ENCODE data around the gene REXO1.
A peak's percentile ranks its signal among the peaks of the same experiment; 100 is the strongest.

The REXO1 gene

DNA sequence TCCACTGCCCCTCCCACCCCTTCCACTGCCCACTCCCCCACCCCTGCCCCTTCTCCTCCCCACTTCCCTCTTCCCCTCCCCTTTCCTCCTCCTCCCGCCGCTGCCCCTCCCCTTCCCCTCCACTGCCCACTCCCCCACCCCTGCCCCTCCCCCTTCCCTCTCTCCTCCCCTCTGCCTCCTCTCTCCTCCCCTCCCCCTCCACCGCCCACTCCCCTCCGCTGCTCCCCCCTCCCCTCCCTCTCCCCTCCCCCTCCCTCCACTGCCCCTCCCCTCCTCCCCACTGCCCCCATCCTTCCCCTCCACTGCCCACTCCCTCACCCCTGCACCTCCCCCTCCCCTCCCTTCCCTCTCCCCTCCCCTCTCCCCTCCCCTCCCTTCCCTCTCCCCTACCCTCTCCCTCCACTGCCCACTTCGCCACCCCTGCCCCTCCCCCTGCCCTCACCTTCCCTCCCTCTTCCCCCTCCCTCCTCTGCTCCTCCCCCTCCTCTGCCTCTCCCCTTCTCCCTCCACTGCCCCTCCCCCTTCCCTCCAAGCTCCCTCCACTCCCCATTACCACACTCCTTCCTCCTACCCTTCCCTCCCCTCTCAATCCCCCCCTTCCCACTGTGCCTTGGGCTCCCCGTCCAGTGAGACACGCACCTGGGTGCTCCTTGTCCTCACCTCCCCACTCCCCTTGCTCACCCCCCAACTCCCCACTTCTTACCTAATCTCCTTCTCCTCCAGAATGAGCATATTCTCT lies 58.1 kb downstream of the REXO1 start:
- H3K9ac ChIP-seq (ENCODE audit: low read depth, low read length) = no peak overlapping the region
- WGBS = 11% methylated on average over 3 of the region's 7 CpGs
- peaks cover 19% of the 10 kb centered on the region for H3K27me3 ChIP-seq (ENCODE audit: insufficient read depth, low read length)
- H3K4me3 ChIP-seq (ENCODE audit: low read length) = peak overlapping the region; percentile 31
- H3K9me3 ChIP-seq (ENCODE audit: insufficient read depth, low read depth, low read length) = no peaks in the 10 kb centered on the region
- no peaks in the 10 kb centered on the region for H3K36me3 ChIP-seq (ENCODE audit: insufficient read depth, low read length)
- peaks cover 6% of the 10 kb centered on the region for H3K4me1 ChIP-seq (ENCODE audit: insufficient read depth, low read length)
- H3K27ac ChIP-seq (ENCODE audit: low read depth, low read length) = no peak overlapping the region

- peaks cover 2% of the 10 kb centered on the region for H3K4me1 ChIP-seq (ENCODE audit: insufficient read depth, low read length)
- H3K27ac ChIP-seq (ENCODE audit: low read depth, low read length) = no peak overlapping the region
- 4% methylated on average over 59 of the region's 59 CpGs for WGBS
- H3K4me3 ChIP-seq (ENCODE audit: low read length) = peak overlapping the region; percentile 51
- no peaks in the 10 kb centered on the region for H3K9me3 ChIP-seq (ENCODE audit: insufficient read depth, low read depth, low read length)
- H3K9ac ChIP-seq (ENCODE audit: low read depth, low read length) = no peak overlapping the region
- peaks cover 19% of the 10 kb centered on the region for H3K27me3 ChIP-seq (ENCODE audit: insufficient read depth, low read length)
- no peaks in the 10 kb centered on the region for H3K36me3 ChIP-seq (ENCODE audit: insufficient read depth, low read length)
Observed at GRCh38 chr19:1789261-1790041, 58.8 kb downstream of the REXO1 start.

GRCh38 chr19:1787116-1787515 lies 61.2 kb downstream of the REXO1 start:
- peaks cover 2% of the 10 kb centered on the region; the same call in 1 of the 2 replicates for H3K9me3 ChIP-seq (ENCODE audit: insufficient read depth, low read depth, low read length)
- H3K9ac ChIP-seq (ENCODE audit: low read depth, low read length) = no peak overlapping the region
- no peak overlapping the region for H3K4me3 ChIP-seq (ENCODE audit: low read length)
- peaks cover 29% of the 10 kb centered on the region for H3K27me3 ChIP-seq (ENCODE audit: insufficient read depth, low read length)
- H3K4me1 ChIP-seq (ENCODE audit: insufficient read depth, low read length) = no peaks in the 10 kb centered on the region
- WGBS = 82% methylated on average over 8 of the region's 8 CpGs
- H3K36me3 ChIP-seq (ENCODE audit: insufficient read depth, low read length) = no peaks in the 10 kb centered on the region
- no peak overlapping the region for H3K27ac ChIP-seq (ENCODE audit: low read depth, low read length)

- WGBS = 95% methylated on average over 7 of the region's 8 CpGs
- no peaks in the 10 kb centered on the region for H3K36me3 ChIP-seq (ENCODE audit: insufficient read depth, low read length)
- H3K27me3 ChIP-seq (ENCODE audit: insufficient read depth, low read length) = peaks cover 30% of the 10 kb centered on the region
- H3K4me1 ChIP-seq (ENCODE audit: insufficient read depth, low read length) = no peaks in the 10 kb centered on the region
- H3K9ac ChIP-seq (ENCODE audit: low read depth, low read length) = no peak overlapping the region
- H3K9me3 ChIP-seq (ENCODE audit: insufficient read depth, low read depth, low read length) = peaks cover 6% of the 10 kb centered on the region
- no peak overlapping the region for H3K27ac ChIP-seq (ENCODE audit: low read depth, low read length)
- no peak overlapping the region for H3K4me3 ChIP-seq (ENCODE audit: low read length)
Observed at GRCh38 chr19:1786668-1787067, 61.6 kb downstream of the REXO1 start.

GRCh38 chr19:1785310-1785709 lies 63.0 kb downstream of the REXO1 start:
- H3K27me3 ChIP-seq (ENCODE audit: insufficient read depth, low read length) = peaks cover 35% of the 10 kb centered on the region

GRCh38 chr19:1783874-1784273 lies 64.4 kb downstream of the REXO1 start:
- Histone ChIP-seq H3K4me1 (ENCODE audit: insufficient read depth, low read length) (no peaks in the 10 kb centered on the region), H3K9ac (ENCODE audit: low read depth, low read length) (no peak overlapping the region), H3K9me3 (ENCODE audit: insufficient read depth, low read depth, low read length) (peaks cover 8% of the 10 kb centered on the region), H3K36me3 (ENCODE audit: insufficient read depth, low read length) (no peaks in the 10 kb centered on the region), H3K27me3 (ENCODE audit: insufficient read depth, low read length) (peaks cover 42% of the 10 kb centered on the region), H3K27ac (ENCODE audit: low read depth, low read length) (no peak overlapping the region), H3K4me3 (ENCODE audit: low read length) (no peak overlapping the region)
- WGBS = 83% methylated on average over 9 of the region's 9 CpGs

More at GRCh38 chr19:1785310-1785709, 63.0 kb downstream of the REXO1 start:
- no peak overlapping the region for H3K9ac ChIP-seq (ENCODE audit: low read depth, low read length)
- H3K9me3 ChIP-seq (ENCODE audit: insufficient read depth, low read depth, low read length) = peaks cover 8% of the 10 kb centered on the region
- H3K4me3 ChIP-seq (ENCODE audit: low read length) = no peak overlapping the region
- H3K4me1 ChIP-seq (ENCODE audit: insufficient read depth, low read length) = no peaks in the 10 kb centered on the region
- 94% methylated on average over 19 of the region's 19 CpGs for WGBS
- no peak overlapping the region for H3K27ac ChIP-seq (ENCODE audit: low read depth, low read length)
- H3K36me3 ChIP-seq (ENCODE audit: insufficient read depth, low read length) = no peaks in the 10 kb centered on the region

- Histone ChIP-seq H3K27ac (ENCODE audit: low read depth, low read length) (no peak overlapping the region), H3K9ac (ENCODE audit: low read depth, low read length) (no peak overlapping the region), H3K4me3 (ENCODE audit: low read length) (no peak overlapping the region), H3K36me3 (ENCODE audit: insufficient read depth, low read length) (no peaks in the 10 kb centered on the region), H3K27me3 (ENCODE audit: insufficient read depth, low read length) (peaks cover 43% of the 10 kb centered on the region), H3K9me3 (ENCODE audit: insufficient read depth, low read depth, low read length) (peaks cover 8% of the 10 kb centered on the region), H3K4me1 (ENCODE audit: insufficient read depth, low read length) (no peaks in the 10 kb centered on the region)
- WGBS = 87% methylated on average over 4 of the region's 4 CpGs
Observed at GRCh38 chr19:1783354-1783753, 64.9 kb downstream of the REXO1 start.

DNA sequence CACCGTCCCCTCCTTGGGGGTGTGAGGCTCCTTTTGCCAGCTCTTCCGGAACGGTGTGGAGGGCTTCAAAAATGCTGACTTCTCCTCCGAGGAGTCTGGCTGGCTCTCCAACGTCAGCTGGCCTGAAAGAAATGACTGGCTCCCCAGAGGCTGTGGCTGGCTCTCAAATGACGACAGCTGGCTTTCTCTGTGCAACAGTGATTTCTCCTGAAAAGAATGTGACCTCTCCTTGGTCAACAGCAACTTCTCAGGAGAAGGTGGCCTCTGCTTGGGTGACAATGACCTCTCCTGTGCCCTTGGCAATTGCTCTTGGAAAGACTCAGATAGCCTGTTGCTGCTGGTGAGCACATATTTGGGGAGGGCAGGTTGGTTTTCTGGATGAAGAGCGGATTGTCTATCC lies 65.8 kb downstream of the REXO1 start:
- Histone ChIP-seq H3K4me1 (ENCODE audit: insufficient read depth, low read length) (no peaks in the 10 kb centered on the region), H3K9ac (ENCODE audit: low read depth, low read length) (no peak overlapping the region), H3K36me3 (ENCODE audit: insufficient read depth, low read length) (no peaks in the 10 kb centered on the region), H3K27me3 (ENCODE audit: insufficient read depth, low read length) (peaks cover 48% of the 10 kb centered on the region), H3K27ac (ENCODE audit: low read depth, low read length) (no peak overlapping the region), H3K4me3 (ENCODE audit: low read length) (no peak overlapping the region), H3K9me3 (ENCODE audit: insufficient read depth, low read depth, low read length) (peaks cover 8% of the 10 kb centered on the region)
- 84% methylated on average over 7 of the region's 7 CpGs for WGBS

DNA sequence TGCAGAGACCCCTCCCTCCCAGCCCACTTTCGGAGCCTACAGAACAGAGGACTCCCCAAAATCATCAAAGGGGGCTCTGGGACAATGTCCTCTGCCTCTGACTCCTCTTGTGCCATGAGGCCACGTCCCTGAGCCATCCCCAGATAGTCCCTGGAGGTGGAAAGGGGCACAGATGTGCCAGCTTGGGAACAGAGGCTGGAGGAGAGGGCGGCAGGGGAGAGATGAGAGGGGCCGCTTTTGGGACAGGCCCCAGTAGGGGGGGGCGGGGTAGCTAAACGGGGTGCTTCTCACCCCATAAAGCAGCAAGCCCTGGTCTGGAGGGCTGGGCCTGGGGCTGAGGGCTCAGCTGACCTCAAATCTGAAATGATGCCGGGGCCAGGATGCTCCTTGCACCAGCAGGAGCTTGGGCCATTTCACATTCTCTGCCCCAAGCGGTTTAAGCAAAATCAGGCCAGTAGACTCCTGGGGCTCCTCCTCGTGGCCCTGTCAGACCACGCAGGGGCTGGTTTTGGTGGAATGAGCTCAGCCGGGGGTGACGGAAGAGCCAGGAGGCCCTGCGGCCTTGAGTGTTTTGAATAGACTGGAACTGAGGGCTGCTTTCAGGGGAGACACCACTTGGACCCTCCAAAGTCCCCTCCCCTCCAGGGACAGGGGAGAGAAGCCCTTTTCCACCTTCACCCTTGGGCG lies 67.9 kb downstream of the REXO1 start:
- peaks cover 9% of the 10 kb centered on the region for H3K9me3 ChIP-seq (ENCODE audit: insufficient read depth, low read depth, low read length)
- H3K4me1 ChIP-seq (ENCODE audit: insufficient read depth, low read length) = no peaks in the 10 kb centered on the region
- H3K9ac ChIP-seq (ENCODE audit: low read depth, low read length) = no peak overlapping the region
- H3K36me3 ChIP-seq (ENCODE audit: insufficient read depth, low read length) = no peaks in the 10 kb centered on the region
- H3K27me3 ChIP-seq (ENCODE audit: insufficient read depth, low read length) = peaks cover 69% of the 10 kb centered on the region
- no peak overlapping the region for H3K4me3 ChIP-seq (ENCODE audit: low read length)
- H3K27ac ChIP-seq (ENCODE audit: low read depth, low read length) = no peak overlapping the region
- WGBS = 60% methylated on average over 13 of the region's 14 CpGs

- Histone ChIP-seq H3K27ac (ENCODE audit: low read depth, low read length) (no peak overlapping the region), H3K9ac (ENCODE audit: low read depth, low read length) (no peak overlapping the region), H3K36me3 (ENCODE audit: insufficient read depth, low read length) (no peaks in the 10 kb centered on the region), H3K27me3 (ENCODE audit: insufficient read depth, low read length) (peaks cover 77% of the 10 kb centered on the region), H3K4me1 (ENCODE audit: insufficient read depth, low read length) (no peaks in the 10 kb centered on the region), H3K4me3 (ENCODE audit: low read length) (no peak overlapping the region), H3K9me3 (ENCODE audit: insufficient read depth, low read depth, low read length) (peaks cover 15% of the 10 kb centered on the region)
- 42% methylated on average over 16 of the region's 16 CpGs for WGBS
Observed at GRCh38 chr19:1779574-1779973, 68.7 kb downstream of the REXO1 start.

- Histone ChIP-seq H3K4me1 (ENCODE audit: insufficient read depth, low read length) (no peaks in the 10 kb centered on the region), H3K36me3 (ENCODE audit: insufficient read depth, low read length) (no peaks in the 10 kb centered on the region), H3K9ac (ENCODE audit: low read depth, low read length) (no peak overlapping the region), H3K27ac (ENCODE audit: low read depth, low read length) (no peak overlapping the region), H3K9me3 (ENCODE audit: insufficient read depth, low read depth, low read length) (peaks cover 14% of the 10 kb centered on the region), H3K4me3 (ENCODE audit: low read length) (no peak overlapping the region), H3K27me3 (ENCODE audit: insufficient read depth, low read length) (peaks cover 90% of the 10 kb centered on the region)
- WGBS = 57% methylated on average over 10 of the region's 10 CpGs
Observed at GRCh38 chr19:1777149-1777548, 71.1 kb downstream of the REXO1 start.
